ENCODE data around the gene GMPR2. TPM values are rescaled to one million over a fixed set of nuclear protein-coding genes. Genes with fewer than 3 reads are reported as not detected.

GMPR2 gene
- total RNA-seq, 1 experiment from 2014 or later: 76.9 TPM

- H3K9me3 ChIP-seq: no peaks in the 10 kb centered on the region
- Mint-ChIP-seq H3K4me3 (ENCODE audit: unreplicated experiment) (no peak overlapping the region), H3K27me3 (ENCODE audit: insufficient read depth, unreplicated experiment) (no peaks in the 10 kb centered on the region), H3K4me1 (ENCODE audit: low read depth, unreplicated experiment) (no peaks in the 10 kb centered on the region), H3K36me3 (ENCODE audit: insufficient read depth, unreplicated experiment) (no peaks in the 10 kb centered on the region), H3K27ac (ENCODE audit: unreplicated experiment) (peak overlapping the region; percentile 16), H3K9me3 (ENCODE audit: unreplicated experiment) (no peaks in the 10 kb centered on the region)
- intact Hi-C loops (cut with micrococcal nuclease; ENCODE audit: unreplicated experiment): no loop called here
- H3K36me3 ChIP-seq (ENCODE audit: control insufficient read depth, insufficient read depth, low read length): no peaks in the 10 kb centered on the region
- ChIA-PET CTCF (no interaction called here), POLR2A (interaction anchor here (0.6 kb wide), 1 partner anchor 167 kb away, joined by 3 read pairs; no protein-coding TSS in a partner anchor)
- no peaks in the 10 kb centered on the region for H3K27me3 ChIP-seq (replicated peaks; ENCODE audit: control insufficient read depth, insufficient read depth, low read length)
- no peak for TF ChIP-seq CTCF (IDR thresholded peaks at IDR 0.05; ENCODE audit: insufficient read depth in 1 of 2, low read depth in 1 of 2, low read length in 1 of 2, severe bottlenecking in 1 of 2, unreplicated experiment in 1 of 2)
- no peak overlapping the region for H3K4me3 ChIP-seq (ENCODE audit: low read depth, low read length)
- DNase-seq: no peak
- peaks cover 11% of the 10 kb centered on the region; the same call in 1 of the 2 replicates for H3K4me1 ChIP-seq
- BruUV-seq (replicated peaks): no TSS peak
Measured at GRCh38 chr14:24259282-24260025, 26.7 kb downstream of the GMPR2 start.

- no peaks in the 10 kb centered on the region for H3K4me1 Mint-ChIP-seq (ENCODE audit: low read depth, unreplicated experiment)
- no peak overlapping the region for H3K4me3 ChIP-seq (ENCODE audit: low read depth, low read length)
- no peaks in the 10 kb centered on the region for H3K27me3 Mint-ChIP-seq (ENCODE audit: insufficient read depth, unreplicated experiment)
- intact Hi-C loops (cut with micrococcal nuclease; ENCODE audit: unreplicated experiment): no loop called here
- H3K4me3 Mint-ChIP-seq (ENCODE audit: unreplicated experiment): no peak overlapping the region
- CTCF ChIA-PET: interaction anchor here (1.7 kb wide), 1 partner anchor 7 kb away, joined by 3 read pairs; no protein-coding TSS in a partner anchor
- H3K27me3 ChIP-seq (replicated peaks; ENCODE audit: control insufficient read depth, insufficient read depth, low read length): no peaks in the 10 kb centered on the region
- no peaks in the 10 kb centered on the region for H3K36me3 Mint-ChIP-seq (ENCODE audit: insufficient read depth, unreplicated experiment)
- no TSS peak for BruUV-seq (replicated peaks)
- H3K9me3 ChIP-seq: no peaks in the 10 kb centered on the region
- TF ChIP-seq CTCF (IDR thresholded peaks at IDR 0.05; ENCODE audit: insufficient read depth in 1 of 2, low read depth in 1 of 2, low read length in 1 of 2, severe bottlenecking in 1 of 2, unreplicated experiment in 1 of 2): no peak
- no peaks in the 10 kb centered on the region for H3K9me3 Mint-ChIP-seq (ENCODE audit: unreplicated experiment)
- peaks cover 12% of the 10 kb centered on the region; the same call in 1 of the 2 replicates for H3K4me1 ChIP-seq
- no peak overlapping the region for H3K27ac Mint-ChIP-seq (ENCODE audit: unreplicated experiment)
- DNase-seq: no peak
- POLR2A ChIA-PET: no interaction called here
- H3K36me3 ChIP-seq (ENCODE audit: control insufficient read depth, insufficient read depth, low read length): no peaks in the 10 kb centered on the region
Measured at GRCh38 chr14:24260026-24260779, 27.5 kb downstream of the GMPR2 start.

- POLR2A ChIA-PET: no interaction called here
- no TSS peak for BruUV-seq (replicated peaks)
- H3K4me3 Mint-ChIP-seq (ENCODE audit: unreplicated experiment): no peak overlapping the region
- H3K27ac Mint-ChIP-seq (ENCODE audit: unreplicated experiment): no peak overlapping the region
- Histone ChIP-seq H3K36me3 (ENCODE audit: control insufficient read depth, insufficient read depth, low read length) (no peaks in the 10 kb centered on the region), H3K4me3 (ENCODE audit: low read depth, low read length) (no peak overlapping the region), H3K27me3 (replicated peaks; ENCODE audit: control insufficient read depth, insufficient read depth, low read length) (no peaks in the 10 kb centered on the region), H3K4me1 (peaks cover 12% of the 10 kb centered on the region; the same call in 1 of the 2 replicates), H3K9me3 (no peaks in the 10 kb centered on the region)
- no peak for DNase-seq
- intact Hi-C loops (cut with micrococcal nuclease; ENCODE audit: unreplicated experiment): no loop called here
- TF ChIP-seq CTCF (IDR thresholded peaks at IDR 0.05; ENCODE audit: insufficient read depth in 1 of 2, low read depth in 1 of 2, low read length in 1 of 2, severe bottlenecking in 1 of 2, unreplicated experiment in 1 of 2): no peak
- no peaks in the 10 kb centered on the region for H3K9me3 Mint-ChIP-seq (ENCODE audit: unreplicated experiment)
- H3K27me3 Mint-ChIP-seq (ENCODE audit: insufficient read depth, unreplicated experiment): no peaks in the 10 kb centered on the region
- CTCF ChIA-PET: interaction anchor here (1.7 kb wide), 1 partner anchor 8 kb away, joined by 3 read pairs; no protein-coding TSS in a partner anchor
- no peaks in the 10 kb centered on the region for H3K36me3 Mint-ChIP-seq (ENCODE audit: insufficient read depth, unreplicated experiment)
- no peaks in the 10 kb centered on the region for H3K4me1 Mint-ChIP-seq (ENCODE audit: low read depth, unreplicated experiment)
Measured at GRCh38 chr14:24260780-24261157, 28.0 kb downstream of the GMPR2 start.

Data from Caco-2 (cell line).